HTR-8/SVneo (cell line): Measurements from ENCODE around the gene SESN3.
"Not testable (repeated sequence)": the region's sequence is repeated elsewhere in the genome, so short reads cannot be mapped to it uniquely, and the experiment has no call there.

Experiments used
- DNase-seq: peaks from one replicate; pipeline ENCODE4 v3.0.0; 2011; ENCODE audit warnings: low spot score, mixed read lengths; ENCODE audit not compliant: insufficient read length
- FAIRE-seq: peaks from 2 replicates; lab custom pipeline; 2011; peaks lifted over from hg19 to GRCh38; lab: Jason Lieb, UNC

SESN3 gene

GRCh38 chr11:95156133-95156721 is 74.8 kb downstream of the SESN3 start:
- no peak for FAIRE-seq
- no peak for DNase-seq

DNA sequence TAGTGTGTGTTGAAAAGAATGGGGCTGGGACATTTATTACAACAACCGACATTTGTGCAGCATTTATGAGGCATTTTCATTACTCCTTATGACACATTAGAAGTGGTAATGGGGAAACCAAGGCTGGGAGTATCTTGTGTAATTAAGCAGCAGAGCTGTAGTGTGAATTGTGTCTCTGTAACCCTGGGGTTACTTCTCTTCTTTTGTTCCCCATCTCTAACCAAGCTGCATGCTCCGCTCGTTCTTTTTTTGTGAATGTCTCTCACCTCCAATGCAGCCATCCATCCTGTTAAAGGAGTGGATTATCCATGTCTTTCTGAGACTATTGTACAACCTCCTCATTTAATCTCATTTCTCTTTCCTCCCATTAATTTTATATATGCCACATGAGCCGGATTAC is 75.6 kb downstream of the SESN3 start:
- DNase-seq (no peak), FAIRE-seq (no peak)

DNA sequence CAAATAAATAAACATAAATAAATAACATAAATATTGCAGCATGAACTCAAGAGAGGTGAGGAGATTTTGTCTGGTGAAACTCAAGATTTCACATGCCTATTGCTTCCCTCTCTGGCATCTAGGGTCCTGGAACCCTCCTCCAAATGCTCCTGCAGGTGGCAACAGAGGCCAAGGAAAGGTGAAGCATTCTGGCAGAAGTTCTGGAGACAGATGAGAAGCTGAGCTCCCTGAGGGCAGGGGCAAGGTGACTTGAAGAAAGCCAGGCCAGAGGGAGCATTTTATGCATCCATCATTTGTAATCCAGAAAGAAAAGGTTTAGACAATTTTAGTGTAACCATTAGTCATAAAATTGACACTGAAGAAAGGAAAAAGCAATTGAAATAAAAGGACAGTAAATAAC is 76.5 kb downstream of the SESN3 start:
- no peak for FAIRE-seq

GRCh38 chr11:95153857-95154246 is 77.2 kb downstream of the SESN3 start:
- no peak for FAIRE-seq
- no peak for DNase-seq

More for the DNA sequence above, 76.5 kb downstream of the SESN3 start:
- peak; percentile 36 for DNase-seq

GRCh38 chr11:95152876-95153856 is 77.8 kb downstream of the SESN3 start:
- DNase-seq: no peak
- no peak for FAIRE-seq

DNA sequence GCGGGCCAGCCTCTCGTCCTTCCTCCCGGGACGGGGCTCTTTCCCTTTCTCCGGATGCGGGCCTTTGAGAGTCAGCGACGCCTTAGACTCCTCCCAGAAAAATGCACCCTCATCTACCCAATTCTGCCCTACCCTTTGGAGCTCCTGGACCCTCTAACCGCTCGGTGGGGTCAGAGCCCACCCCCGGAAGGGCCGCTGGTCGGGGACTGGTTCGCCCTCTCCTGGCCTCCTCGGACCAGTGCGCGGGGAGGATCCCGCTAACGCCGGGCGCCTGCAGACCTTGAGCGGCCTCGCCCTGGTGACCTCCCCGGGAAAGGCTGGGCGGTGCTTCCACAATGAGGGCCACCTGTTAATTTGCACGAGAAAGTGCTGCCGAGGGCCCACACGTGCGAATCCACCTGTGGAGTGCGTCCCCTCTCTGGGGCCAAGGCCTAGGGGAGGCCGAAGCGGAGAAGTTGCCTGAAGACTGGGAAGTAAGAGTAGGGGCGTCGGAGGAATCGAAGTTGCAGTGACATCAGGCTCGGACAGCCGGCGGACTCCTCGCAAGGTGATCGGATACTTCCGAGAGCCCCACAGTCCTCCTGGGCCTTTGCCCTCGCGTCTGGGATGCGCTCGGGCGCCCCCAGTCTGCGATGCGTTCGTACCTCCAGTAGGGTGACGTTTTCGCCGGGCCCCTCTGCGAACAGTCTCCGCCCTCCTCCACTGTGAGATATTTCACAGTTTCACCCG is 79.9 kb downstream of the SESN3 start:
- DNase-seq (peak; percentile 85), FAIRE-seq (peak; percentile 70)

GRCh38 chr11:95149651-95150364 is 81.2 kb downstream of the SESN3 start:
- no peak for DNase-seq
- no peak for FAIRE-seq

DNA sequence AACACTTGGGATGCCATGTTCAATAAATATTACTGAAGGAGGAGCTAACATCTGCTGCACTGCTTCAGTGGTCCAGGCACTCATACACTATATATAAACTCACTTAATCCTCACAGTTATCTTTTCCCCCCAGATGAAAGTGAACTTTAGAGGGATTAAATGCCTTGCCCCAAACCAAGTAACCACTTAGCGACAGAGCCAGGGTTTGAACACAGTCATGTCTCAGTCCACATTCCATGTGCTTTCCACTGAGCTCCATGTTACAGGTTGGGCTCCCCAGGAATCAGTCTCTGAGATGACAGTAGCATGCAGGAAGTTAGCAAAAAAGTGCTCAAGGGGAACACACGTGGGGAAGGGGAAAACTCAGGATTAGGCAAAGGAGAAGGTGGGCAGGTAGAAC is 82.1 kb downstream of the SESN3 start:
- DNase-seq: no peak
- FAIRE-seq: no peak

DNA sequence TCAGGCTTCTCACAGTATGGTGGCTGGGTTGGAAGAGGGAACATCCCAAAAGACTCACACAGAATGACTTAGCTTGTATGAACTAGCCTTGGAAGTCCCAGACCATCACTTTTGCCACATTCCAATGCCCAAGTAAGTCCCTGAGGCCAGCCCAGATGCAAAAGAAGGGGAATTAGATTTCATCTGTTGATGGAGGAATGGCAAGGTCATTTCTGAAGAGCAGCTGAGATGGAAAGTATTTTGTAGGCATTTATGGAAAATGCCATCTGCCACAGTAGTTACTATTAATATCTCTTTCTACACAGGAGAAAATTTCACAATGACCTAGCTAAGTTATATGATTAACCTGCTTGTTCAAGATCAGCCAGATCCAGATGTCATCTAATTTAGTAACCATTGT is 82.6 kb downstream of the SESN3 start:
- FAIRE-seq (no peak), DNase-seq (no peak)

DNA sequence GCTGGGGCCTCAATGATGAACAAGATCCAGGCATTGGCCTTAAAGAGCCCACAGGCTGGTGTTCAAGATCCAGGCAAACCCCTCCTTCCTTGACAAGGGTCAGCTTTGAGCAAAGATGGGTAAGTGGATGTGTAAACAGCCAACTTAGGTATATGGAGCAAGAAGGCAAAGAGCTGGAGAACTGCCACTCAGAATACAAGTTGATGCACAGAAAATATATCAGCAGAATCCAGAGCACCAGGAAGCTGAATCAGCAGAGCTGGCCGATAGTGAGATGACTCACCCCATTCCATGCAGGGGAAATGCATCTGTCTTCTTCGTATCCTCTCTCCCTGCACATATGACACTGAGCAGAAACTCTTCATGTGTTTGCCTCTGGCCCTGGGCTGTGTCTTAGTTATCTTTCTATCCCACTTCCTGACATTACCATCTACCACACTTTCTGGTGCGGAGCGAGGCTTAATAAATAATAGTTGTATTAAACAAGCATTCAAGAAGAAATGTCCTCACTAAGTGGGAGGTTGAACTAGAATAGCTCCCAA is 83.6 kb downstream of the SESN3 start:
- FAIRE-seq (peak; percentile 40), DNase-seq (peak; percentile 71)

- no peak for DNase-seq
- no peak for FAIRE-seq
These were observed 85.5 kb downstream of the SESN3 start for GRCh38 chr11:95145430-95146060.

GRCh38 chr11:95144313-95145235 is 86.4 kb downstream of the SESN3 start:
- no peak for DNase-seq
- FAIRE-seq: no peak

DNA sequence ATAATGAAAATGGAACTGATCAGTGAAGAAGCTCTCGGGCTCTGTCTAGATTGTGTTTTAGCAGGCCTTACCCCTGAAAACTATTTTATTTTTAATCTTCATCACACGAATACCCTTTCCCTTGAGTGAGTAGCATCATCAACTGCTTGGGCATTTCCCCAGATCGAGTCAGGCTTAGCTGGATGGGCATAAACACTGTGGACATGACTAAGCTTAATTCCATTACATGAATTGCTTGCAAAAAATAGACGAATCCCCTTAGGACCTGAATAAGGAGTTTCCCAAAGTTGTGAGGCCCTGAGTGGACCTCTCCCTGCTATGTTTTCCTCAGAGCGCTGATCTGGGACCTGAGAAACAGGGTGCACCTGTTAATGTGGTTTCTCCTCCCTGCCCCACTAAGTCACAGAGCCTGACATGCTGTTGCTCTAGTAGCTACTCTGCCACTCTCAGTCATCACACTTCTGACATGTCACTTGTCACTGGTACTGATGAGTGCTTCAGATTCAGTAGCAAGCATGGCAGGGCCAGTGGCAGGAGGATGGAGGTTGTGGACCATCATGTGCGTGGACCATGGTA is 87.8 kb downstream of the SESN3 start:
- FAIRE-seq (no peak), DNase-seq (no peak)

- DNase-seq: no peak
- FAIRE-seq: no peak
These were observed 88.6 kb downstream of the SESN3 start for GRCh38 chr11:95142431-95142830.

DNA sequence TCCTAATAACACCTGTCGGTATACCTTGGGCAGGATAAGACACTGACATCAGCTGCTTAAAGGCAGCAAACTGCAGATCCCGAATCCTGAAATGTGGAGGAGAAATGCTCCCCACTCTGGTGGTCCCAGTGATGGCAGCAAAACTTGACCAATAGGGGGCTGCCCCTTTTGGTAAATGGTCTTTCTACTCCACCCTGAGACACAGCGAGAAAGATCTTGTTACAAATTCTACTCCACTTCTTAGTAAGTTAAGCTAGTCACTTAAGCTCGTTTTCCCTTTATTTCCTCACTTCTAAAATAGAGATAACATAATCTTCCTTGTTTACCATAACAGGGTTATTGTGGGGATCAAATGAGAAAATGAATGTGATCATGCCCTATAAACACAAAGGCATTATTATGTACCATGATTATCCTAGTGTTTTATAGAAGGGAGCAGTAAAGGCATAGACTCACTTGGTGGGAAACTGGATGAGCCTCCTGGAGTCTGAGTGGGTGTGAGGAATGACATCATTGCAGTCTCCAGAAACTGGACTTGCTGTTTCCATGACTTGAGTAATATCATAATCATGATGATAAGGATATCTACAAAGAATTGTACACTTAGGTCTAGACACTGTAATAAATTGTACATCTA is 90.5 kb downstream of the SESN3 start:
- no peak for DNase-seq
- FAIRE-seq: no peak

DNA sequence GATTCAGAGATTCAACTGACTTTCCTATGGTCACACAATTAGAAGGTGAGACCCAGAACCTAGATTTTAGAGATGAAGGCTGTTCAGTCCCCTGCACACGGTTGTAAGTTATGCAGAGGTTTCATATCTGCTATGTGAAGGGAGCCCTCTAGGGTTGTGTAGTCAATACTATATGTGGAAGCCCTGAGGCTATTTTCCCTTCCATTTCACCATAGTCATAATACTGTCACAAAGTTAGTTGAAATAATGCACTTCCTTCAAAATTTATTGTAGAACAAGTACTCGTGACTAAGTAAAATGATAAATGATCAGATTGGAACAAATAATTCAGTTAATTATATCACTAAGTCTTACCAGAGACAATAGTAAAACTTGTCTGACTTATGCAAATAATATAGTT is 92.6 kb downstream of the SESN3 start:
- DNase-seq: no peak

DNA sequence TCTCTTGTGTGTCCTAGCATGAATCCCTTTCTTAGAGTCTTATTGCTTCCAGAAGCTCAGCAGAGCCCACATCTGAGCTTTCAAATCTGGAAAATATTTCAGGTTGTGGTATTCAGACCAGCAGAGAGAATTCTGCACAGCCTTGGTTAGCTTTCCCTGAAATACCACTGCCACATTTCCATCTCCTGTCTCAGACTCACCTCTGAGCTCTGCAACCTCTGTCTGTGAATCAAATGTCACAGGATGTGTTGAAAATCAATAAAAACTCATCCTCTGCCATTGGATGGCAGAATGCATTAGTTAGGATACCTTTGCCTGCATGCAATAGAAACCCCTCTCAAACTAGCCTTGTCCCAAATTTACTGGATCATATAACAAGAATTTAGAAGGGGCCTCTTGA is 93.7 kb downstream of the SESN3 start:
- FAIRE-seq (no peak), DNase-seq (no peak)

More for the DNA sequence above, 92.6 kb downstream of the SESN3 start:
- FAIRE-seq: no peak

DNA sequence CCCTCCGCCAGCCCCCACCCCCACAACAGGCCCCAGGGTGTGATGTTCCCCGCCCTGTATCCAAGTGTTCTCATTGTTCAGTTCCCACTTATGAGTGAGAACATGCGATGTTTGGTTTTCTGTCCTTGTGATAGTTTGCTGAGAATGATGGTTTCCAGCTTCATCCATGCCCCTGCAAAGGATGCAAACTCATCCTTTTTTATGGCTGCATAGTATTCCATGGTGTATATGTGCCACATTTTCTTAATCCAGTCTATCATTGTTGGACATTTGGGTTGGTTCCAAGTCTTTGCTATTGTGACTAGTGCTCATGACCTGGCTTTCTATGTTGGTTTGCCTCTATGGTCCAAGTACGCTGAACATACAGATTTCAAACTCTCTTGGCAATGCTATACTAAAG is 94.3 kb downstream of the SESN3 start:
- not testable (repeated sequence) for FAIRE-seq, DNase-seq
